ENCODE results near the gene ZC3H12C.
A peak's percentile ranks its signal among the peaks of the same experiment; 100 is the strongest.

ZC3H12C gene

DNA sequence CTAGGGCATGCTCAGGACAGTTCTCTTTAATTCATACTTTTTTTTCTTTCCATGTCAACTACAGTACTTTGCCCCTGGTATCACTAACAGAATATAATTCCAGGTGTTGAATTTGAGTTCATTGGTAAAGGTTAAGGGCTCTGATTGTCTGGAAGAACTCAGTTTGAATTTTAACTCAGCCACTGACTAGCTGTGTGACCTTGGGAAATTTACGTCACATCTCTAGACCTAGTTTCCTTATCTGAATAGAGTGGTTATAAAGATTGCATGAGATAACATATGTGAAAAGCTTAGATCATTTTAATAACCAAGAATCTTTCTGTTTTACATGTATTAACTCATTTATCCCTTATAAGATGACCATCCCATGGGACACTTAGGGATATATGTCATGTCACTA is 15.8 kb upstream of the ZC3H12C start:
- DNase-seq: no peak

DNA sequence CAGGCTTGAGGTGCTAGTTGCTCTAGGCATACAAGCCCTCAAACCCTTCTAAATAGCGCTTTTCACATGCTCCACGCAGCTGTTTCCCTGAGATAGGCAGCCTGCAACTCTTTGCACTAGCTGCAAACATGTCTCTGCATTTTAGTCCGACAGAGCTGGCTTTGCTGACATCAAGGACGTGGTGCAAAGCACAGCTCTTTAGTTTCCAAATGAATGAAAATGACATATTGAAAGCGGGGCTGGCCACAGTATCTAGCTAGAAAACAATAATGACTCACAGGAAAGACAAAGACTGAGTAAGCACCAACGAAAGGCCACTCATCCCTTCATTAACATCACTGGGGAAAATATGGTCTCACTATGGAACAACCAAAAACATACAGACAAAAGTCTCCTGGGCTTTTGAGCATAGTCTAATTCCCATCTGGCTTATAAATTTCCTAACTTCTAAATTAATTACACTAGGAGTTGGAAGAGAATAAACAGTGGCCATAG is 15.3 kb upstream of the ZC3H12C start:
- DNase-seq: no peak

DNA sequence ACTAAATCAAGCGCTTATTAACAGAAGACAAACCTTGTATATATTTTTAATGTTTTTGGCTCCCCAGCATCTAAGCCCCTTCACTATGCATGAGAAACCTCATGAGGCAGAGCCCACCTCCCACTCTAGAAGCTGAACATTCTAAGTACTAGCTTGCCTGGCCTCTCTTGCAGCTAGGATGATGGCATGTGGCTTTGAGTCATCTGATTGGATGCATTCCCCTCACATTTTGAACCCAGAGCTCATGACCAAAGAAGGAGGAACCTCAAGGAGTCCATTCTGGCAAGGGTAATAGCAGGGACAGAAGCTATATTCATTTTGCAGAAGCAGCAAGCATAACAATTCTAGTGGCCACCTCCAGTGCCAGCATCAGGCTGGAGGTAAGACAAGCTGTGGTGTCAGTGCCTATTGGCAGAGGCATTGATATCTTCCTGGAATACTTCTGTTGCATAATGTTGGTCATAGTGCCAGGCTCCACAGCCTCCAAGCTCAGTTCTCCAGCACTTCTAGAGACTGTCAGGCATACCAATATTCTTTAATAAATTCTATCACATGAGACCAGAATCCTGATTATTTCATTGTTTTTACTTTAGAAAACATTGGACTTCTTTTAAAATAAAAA is 14.2 kb upstream of the ZC3H12C start:
- no peak for DNase-seq

DNA sequence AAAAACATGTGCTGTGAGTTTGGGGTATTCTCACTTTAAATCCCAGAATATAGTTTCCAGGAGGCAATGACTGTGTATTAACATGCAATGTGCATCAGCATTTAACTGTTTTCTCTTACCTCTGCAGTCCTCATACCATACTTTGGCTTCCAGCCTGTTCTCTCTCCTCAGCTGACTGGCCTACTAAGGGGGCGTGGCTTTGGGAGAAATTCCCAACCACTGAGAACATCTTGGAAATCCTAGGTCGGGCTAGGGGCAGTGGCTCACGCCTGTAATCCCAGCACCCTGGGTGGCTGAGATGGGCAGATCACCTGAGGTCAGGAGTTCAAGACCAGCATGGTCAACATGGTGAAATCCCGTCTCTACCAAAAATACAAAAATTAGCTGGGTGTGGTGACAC is 13.5 kb upstream of the ZC3H12C start:
- no peak for DNase-seq

DNA sequence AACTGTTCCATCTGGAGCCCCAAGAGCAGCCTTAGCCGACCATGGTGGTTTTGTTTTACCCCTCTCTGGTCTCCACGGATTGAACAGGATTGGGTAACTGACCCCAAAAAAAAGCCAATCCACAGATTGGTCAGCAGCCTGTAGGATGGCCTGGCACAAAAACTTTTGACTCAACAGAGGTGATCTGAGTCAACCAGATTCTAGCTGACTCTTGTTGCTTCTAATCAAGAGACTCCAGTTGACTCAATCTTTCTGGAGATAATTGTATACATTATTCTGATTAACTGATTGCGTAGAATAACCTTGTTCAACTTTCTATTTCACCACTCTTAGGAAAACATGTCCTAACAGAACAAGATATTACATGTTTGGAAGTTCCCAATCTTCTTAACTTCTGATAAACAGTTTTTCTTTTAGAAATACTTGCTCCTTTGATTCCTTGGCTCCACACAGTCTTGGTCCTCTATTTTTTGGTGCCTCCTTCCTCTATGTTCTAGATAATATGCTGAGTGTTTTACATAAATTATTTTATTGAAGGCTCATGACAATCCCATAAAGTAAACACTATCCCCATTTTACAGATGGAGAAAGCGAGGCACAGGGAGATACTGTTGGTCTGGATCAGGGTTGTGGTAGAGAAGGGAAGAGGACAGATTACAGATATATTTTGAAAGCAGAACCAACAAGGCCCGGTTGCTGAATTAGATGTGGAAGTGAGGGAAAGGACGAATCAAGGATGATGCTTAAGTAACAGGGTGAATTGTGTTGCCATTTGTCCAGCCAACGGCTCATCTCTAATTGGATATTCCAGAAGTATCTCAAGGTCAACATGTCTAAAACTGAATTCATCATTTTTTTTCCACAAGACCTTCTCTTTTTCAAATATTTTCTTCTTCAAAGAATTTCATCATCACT is 11.5 kb upstream of the ZC3H12C start:
- DNase-seq: no peak

DNA sequence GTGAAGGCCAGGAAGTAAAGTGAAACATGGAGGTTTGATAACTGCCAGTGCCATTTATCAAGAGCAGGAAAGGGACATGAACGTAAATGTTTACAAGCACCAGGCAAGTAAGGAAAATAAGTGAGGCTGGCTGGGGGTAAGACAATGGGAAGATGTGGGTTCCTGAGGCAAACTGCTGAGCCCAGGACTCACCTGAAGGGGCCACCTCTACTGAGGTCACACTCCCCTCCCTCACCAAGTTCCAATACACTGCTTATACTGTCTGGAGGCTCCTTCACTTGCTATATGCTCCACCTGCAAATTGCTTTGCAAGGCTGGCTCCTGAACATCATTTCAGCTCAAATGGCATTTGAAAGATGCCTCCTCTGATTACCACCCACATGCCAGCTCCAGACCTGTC is 10.3 kb upstream of the ZC3H12C start:
- no peak for DNase-seq

DNA sequence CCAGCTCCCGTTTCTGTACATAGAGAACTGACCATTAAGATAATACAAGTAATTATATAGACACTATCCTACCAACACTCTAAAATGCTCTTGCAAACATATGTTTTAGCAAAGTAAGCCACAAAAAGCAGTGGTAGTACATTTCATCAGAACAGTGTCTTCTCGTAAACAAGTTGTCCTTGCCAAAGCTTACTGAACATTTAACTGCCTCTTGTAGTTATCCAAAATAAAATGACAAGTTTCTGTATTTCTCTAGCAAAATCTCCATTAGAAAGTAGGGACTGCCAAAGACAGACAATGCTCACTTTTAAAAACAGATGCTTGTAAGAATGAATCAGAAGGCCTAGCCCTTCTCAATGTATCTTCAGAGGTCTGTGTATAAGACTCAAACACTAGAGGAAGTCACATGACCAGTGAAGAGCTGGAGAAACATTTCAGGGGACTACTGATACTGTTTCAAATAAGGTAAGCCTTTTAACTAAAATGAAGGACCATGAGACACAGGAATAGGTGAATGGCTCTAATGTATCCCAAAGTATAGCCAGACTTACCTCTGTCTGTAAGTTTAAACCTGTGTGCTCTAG is 7.8 kb upstream of the ZC3H12C start:
- no peak for DNase-seq

DNA sequence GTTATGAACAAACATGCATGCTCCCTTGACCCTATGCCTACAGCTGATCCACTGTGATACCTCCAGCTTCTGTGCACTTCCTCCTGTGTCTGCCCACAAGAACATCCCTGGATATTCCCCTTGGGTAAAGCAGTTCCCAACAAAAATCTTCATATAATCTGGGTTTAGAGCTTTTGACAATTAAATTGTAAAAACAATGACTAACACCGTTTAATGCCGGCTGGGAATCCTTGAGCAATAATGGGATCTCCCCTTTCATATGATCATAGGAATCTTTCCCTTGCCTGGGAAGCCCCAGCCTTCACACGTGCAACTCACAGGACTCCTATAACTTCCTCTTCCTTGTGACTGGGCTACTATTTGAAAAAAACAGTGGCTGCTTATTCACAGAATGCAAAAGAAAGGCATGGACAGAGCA is 6.3 kb upstream of the ZC3H12C start:
- no peak for DNase-seq

DNA sequence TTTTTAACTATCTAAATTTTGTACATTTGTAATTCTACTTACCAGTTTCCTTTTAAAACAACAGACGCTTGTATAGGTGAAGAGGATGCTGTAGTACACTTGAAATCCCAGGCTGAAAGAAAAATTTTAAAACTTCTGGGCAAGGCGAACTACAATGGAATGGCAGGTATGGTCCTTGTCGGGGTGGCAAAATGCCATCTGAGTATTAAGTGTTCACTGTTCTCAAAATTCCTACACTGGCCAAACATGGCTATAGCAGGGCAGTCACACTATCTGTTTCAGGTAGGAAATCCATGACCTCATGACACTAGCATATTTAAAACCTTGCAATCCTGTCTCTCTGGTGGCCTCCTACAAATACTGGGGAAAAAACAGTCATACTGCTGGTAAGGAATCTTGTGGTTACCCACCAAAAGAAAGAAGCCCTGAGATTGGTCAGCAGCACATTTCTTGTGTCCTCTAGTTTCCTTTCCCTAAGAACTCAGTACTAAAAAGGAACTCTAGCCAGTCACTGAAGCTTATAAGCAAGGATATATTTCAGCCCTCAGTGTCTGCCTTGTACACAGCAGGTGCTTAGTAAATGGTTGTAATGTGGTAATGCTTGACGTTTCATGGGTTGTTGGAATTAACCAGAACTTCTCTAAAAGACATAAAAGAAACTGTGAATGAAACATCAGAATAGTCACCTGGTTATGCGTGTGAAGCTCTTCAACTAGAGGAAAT is 5.2 kb upstream of the ZC3H12C start:
- DNase-seq: no peak

DNA sequence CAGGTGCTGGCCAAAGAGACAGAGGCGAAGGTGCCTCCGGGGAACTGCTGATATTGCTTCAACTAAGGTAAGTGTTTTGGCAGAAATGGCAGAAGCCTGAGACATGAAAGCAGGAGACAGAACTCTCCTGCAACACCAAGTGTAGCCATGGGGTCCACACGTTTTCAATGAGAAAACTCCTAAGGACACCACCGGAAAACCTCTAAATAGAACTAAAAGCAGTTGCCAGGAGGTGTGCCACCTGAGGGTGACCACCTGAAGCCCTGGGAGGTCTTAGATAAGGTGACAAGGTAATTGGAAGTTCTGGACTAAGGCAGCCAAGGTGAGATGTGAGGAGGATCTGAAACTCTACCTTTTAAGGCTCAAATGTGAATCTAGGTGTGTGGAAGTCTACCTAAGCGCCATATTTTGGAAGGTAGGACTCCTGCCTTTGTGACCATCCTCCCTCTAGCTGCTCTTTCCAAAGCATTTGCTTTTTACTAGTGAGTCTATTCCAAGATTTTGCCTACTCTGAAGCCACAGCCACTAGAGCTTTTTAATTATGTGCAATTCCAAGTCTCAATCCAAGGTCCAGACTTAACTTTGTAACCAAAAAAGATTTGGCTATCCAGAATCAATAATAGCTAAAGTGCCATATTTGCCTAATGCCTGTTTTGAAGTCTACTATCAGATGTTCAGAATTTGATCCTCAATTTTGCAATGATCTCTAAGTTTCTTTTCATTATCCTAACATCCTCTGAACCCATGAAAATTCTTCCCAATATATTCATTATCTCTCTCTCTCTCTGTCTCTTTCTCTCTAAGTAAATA is 4.5 kb upstream of the ZC3H12C start:
- no peak for DNase-seq

DNA sequence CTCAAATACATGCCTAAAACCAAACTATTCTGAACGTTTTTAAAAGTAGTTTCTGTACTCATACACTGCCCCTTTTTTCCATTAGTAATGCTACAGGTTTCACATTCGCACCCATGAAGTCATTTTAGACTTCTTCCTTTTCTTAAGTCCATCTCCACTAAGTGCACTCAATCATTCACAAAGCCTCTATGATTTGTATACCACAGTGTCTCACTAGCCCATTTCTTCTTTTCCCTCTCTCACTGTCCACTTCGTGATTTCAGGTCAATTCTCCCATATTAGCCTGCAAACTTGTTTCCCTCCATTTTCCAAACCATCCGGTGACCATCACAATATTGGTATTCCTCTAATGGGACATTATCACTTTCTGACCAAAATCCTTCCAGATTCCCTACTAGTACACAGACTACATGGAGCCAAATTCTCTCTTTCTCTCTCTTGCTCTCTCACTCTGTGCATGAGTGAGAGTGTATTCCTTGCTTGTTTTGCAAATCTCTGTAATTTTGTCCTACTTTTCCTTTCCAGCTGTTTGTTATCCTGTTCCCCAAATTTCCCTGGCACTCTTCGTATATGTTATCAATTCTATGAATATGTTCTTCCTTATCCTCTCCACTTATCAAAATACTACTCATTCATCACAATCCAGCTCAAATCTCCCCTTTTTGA is 3.4 kb upstream of the ZC3H12C start:
- DNase-seq: no peak

DNA sequence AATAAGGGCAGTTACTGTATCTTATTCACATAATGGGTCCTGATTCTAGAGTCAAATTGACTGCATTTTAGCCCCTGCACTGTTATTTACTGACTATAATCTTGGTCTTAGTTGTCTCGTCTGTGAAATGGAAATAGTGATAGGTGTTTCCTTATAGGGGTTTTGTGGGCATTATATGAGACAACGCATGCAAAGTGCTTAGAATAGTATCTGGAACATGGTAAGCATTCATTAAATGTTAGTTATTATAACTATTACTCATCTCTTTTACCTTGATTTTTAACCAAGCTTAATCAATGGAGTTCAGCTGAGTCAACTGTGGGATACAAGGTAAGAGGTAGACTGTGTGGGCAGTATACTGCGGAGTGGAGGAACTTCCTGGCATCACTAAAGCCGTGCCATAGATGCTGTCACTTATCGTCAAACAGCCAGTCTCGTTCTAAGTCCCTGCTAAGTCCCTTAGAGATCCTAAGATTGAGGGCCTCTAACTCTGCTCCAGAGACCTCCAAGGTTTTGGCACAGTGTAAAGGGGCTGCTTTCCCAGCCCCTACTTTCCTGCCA is 2.6 kb upstream of the ZC3H12C start:
- no peak for DNase-seq

DNA sequence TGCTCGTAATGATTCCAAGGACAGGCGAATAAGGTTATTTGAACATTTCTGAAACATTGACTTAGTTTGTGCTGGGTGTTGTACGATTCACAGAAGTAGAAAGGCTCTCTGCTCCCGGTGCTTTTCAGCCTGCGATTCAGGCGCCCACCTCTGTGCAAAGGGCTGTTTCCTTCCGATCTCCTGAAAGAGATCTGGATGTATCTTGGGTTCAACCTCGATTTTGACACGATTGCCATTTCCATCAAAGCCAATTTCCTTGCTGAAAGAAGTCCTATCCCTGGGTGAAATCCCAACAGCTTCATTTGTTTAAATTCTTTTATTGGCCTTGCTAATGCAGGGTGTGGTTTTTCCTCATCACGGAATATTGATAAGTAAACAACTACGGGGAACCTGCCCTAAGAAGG is 1.1 kb upstream of the ZC3H12C start:
- peak; percentile 47 for DNase-seq

DNA sequence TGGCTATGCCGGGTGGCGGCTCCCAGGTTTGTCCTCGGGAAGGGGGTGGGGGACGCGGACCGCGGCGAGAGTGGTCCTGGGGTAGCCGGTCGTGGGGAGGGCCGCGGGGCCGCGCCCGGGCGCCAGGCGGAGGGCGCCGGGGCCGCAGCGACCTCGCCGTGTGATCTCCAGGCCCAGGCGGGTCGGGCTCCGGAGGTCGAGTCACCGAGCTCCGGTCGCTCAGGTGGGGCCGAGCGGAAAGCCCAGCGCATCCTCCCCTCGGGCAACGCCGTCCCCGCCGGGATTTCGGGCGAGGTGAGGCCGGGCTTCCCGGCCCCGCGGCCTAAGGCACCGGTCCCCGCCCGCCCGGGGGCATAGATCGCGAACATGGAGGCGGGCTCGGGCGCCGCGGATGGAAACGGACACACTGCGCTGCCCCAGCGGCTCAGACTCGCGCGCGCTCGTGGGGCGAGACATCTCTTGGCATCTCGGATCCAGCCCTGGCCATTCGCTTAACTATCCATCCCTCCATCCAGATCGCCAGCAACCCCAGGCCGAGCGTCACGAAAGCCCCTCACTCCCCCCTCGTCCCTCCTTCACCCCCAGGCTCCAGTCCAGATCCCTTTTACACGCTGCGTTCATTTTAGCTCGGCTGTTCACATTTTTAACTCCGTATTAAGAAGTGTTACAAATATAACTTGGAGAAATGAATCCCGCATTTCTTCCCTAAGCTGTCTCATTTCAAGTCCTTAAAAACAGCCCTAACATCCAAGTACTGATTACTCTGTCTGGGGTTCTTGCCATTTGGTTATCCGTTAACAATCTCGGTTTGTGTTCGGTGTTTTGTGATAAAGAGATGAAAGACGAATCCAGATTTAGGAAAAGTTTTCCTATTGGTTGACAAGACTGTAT is 460 bp downstream of the ZC3H12C start:
- peak; percentile 47 for DNase-seq

DNA sequence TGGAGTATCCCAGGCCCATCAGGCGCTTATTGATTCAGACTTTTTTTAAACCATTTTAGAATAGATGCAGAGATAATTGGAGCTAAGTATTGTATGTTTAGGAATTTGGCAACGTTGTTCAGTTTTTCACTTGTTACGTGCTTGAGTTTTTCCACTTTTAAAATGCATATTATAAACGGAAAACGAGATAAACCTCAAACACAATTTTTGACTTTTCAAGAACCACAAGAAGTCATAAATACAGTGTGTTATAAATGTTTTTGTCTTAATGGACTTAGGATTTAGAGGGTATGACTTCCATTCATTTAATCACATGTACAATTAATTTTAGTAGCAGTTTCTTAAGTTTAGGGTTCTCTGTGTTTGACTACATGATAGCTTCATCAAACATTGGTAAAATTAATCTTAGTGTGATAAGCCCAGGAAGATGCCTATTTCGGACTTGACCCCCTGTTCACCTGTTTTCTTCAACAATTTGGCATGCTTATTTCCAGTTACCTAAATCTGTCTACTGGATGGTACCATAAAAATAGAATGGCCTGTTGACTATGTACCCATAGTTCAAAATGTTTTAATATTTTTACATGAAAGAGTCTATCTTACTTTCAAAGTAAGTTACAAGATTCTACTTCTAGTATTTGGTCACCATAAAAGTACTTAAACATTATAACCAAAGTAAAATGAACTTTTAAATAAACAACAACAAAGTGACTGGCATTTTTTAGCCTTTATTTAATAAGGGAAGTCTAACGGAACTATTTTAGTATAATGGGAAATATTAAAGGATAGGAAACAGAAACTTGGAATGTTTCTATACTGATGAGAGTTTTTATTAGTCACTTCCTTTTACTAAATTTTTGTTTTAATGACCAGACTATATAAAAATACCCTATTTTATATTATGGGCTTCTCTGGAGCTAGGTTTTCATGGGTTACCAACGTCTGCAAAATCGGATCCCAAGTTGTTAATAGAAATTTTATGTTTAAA is 1.4 kb downstream of the ZC3H12C start:
- no peak for DNase-seq

DNA sequence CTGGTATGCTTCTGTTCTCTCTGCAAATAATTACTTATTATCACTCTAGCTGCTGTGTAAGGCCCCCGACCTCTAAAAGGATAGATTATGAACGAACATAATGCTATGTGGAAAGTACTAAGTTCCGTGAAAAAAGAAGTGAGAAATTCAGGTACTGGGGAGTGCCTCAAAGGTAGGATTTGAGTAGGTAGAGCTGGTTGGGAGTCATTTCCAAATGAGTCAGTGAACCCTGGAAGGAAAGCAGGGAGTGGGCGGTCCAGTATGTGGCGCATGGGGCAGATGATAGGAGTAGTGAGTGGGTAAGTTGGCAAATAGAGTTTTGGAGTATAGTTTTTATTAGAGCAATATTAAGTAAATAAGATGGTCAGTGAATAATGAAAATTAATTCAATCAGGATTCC is 2.4 kb downstream of the ZC3H12C start:
- no peak for DNase-seq

DNA sequence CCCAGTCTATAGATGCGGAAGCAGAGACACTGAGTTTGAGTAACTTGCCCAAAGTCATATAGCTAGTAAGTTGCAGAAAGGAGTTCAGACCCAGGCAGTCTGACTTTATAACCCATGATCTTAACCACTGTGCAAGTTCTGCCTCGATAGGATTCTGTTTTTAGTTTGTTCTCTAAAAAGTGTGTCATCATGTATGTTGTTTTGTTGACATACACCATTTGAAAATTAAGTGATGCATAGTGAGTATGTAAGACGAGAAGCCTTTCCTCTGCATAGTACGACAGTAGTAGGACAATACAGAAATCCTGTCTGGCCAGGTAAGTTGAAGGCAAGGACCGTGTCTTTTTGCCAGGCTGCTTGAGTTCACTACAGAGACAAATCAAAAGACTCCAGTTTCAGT is 3.3 kb downstream of the ZC3H12C start:
- DNase-seq: no peak

DNA sequence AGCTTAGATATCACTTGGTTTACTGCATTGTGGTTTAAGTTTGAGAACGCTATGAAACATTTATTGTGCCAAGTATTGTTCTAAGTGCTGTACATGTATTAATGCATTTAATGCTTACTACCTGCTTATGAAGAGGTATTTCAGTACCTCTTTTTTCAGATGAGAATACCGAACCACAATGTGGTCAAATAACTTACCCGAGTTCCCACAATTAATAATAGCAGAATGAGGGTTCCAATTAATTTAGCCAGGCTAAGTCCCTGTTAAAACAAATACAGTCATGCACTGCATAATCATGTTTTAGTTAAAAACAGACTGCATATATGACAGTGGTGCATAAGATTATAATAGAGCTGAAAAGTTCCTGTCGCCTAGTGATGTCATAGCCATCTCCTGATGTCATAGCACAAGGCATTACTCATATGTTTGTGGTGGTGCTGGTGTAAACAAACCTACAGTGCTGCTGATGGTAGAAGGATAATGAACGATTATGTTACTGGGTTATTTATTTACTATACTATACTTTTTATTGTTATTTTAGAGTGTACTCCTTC is 4.3 kb downstream of the ZC3H12C start:
- no peak for DNase-seq

DNA sequence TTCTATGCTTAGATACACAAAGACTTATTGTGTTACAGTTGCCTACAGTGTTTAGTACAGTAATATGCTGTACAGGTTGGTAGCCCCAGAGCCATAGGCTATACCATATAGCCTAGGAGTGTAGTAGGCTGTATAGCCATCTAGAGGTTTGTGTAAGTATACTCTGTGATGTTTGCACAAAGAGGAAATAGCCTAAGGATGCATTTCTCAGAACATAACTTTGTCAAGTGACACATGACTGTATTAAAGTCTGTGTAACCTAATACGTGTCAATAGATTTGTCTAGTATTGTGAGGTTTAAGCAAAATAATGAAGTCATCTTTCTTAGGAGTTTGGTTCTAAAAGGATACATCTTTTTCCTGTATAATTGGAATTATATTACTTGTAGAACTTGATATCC is 5.5 kb downstream of the ZC3H12C start:
- DNase-seq: no peak

Measured in NCI-H2227 treated with DMSO at 0.1 percent for 48 hours (cell line).